ENCODE measurements around the gene ACIN1. TPM values are rescaled to one million over a fixed set of nuclear protein-coding genes. Genes with fewer than 3 reads are reported as not detected.

Gene ACIN1
- total and polyA plus RNA-seq, 2 of the 13 experiments (the other 11 are each of a cell fraction or from before 2014, with no cell fraction given), result 165 to 183 TPM

- in situ Hi-C loops (cut with HindIII; ENCODE audit: extremely low pct_ligation_motif_present, low pct_unique_long_range_greater_than_20kb), result loop anchor here (5.0 kb wide), 1 partner anchor 63 kb away; no protein-coding TSS in a partner anchor
- Histone ChIP-seq H3K4me2 (ENCODE audit: low read depth, low read length) (no peak overlapping the region), H3K4me3 (replicated peaks in 1 of 3; ENCODE audit: insufficient read depth in 1 of 3, low read depth in 2 of 3, low read length in 3 of 3) (no peak overlapping the region), H3K36me3 (replicated peaks in 1 of 2; ENCODE audit: control insufficient read depth in 1 of 2, insufficient read depth in 2 of 2, low read length in 2 of 2) (no peaks in the 10 kb centered on the region), H3K27ac (ENCODE audit: extremely low read length, insufficient read depth, low read length) (no peak overlapping the region), H3K9ac (ENCODE audit: insufficient read depth, low read depth, low read length) (no peak overlapping the region), H2AFZ (ENCODE audit: low read length) (no peak overlapping the region), H3K27me3 (ENCODE audit: control insufficient read depth in 1 of 2, insufficient read depth in 2 of 2, low read length in 2 of 2) (peaks cover 46 to 93% of the 10 kb centered on the region in 2 experiments), H4K20me1 (ENCODE audit: insufficient read depth, low read length) (no peaks in the 10 kb centered on the region), H3K79me2 (ENCODE audit: insufficient read depth, low read length) (no peaks in the 10 kb centered on the region), H3K4me1 (ENCODE audit: insufficient read depth, low read length) (peaks cover 6% of the 10 kb centered on the region; the same call in 1 of the 2 replicates), H3K9me3 (ENCODE audit: low read length) (no peaks in the 10 kb centered on the region)
- CTCF ChIA-PET (ENCODE audit: low intra/inter-chr PET ratio, low total read pairs), result interaction anchor here (9.6 kb wide), 1 partner anchor 61 kb away, joined by 493 read pairs; the partner anchor contains the start of gene SLC7A8
- whole genome bisulfite sequencing (ENCODE audit: low lambda C conversion rate), result 35% methylated on average over 13 of the region's 13 CpGs
- intact Hi-C loops (cut with micrococcal nuclease; ENCODE audit: unreplicated experiment), result loop anchor here (5.0 kb wide), 2 partner anchors 173 to 258 kb away; no protein-coding TSS in a partner anchor
- POLR2A ChIA-PET, result interaction anchor here (1.3 to 1.4 kb wide), 2 partner anchors 30 to 53 kb away, joined by 3 to 5 read pairs; partner anchors contain the start of genes ACIN1 and C14orf119
- no peak for DNase-seq (ENCODE audit: low spot score)
- no TSS peak for BruUV-seq (replicated peaks)
- FAIRE-seq, result no peak
- no peak for ATAC-seq
- TF ChIP-seq AFF4 (CRISPR knock-in tag; IDR thresholded peaks at IDR 0.05) (no peak), FUBP1 (CRISPR knock-in tag; IDR thresholded peaks at IDR 0.05; ENCODE audit: borderline replicate concordance) (no peak), ZNF274 (CRISPR knock-in tag; IDR thresholded peaks at IDR 0.05) (no peak), ZBTB33 (CRISPR knock-in tag; IDR thresholded peaks at IDR 0.05) (no peak), AKAP8 (CRISPR knock-in tag; IDR thresholded peaks at IDR 0.05) (no peak), CC2D1A (CRISPR knock-in tag; IDR thresholded peaks at IDR 0.05) (no peak), ZBTB46 (CRISPR knock-in tag; IDR thresholded peaks at IDR 0.05; ENCODE audit: borderline replicate concordance) (no peak), PRMT3 (CRISPR knock-in tag; IDR thresholded peaks at IDR 0.05; ENCODE audit: borderline replicate concordance, low read depth) (no peak), ATF2 (CRISPR knock-in tag; IDR thresholded peaks at IDR 0.05) (no peak), ZNF546 (CRISPR knock-in tag; conservative IDR thresholded peaks at IDR 0.05) (no peak), ZNF576 (CRISPR knock-in tag; IDR thresholded peaks at IDR 0.05) (no peak)
These were observed 29.5 kb upstream of the ACIN1 start for GRCh38 chr14:23124337-23124954.

All from HepG2 (cell line).